HepG2 (cell line): Measurements from ENCODE around the gene TMEM121. TPM values are rescaled to one million over a fixed set of nuclear protein-coding genes. Genes with fewer than 3 reads are reported as not detected.
A peak's percentile ranks its signal among the peaks of the same experiment; 100 is the strongest.

Experiments
- AGO1 ChIP-seq: fragments of 200-400 bp; formaldehyde crosslinking; IDR thresholded peaks from 2 replicates; pipeline ENCODE4 v1.6.1; 2017; ENCODE audit warnings: mild to moderate bottlenecking, low read depth, low read length, moderate library complexity; ENCODE audit not compliant: poor library complexity, severe bottlenecking
- ARID4A ChIP-seq: sonication (generic); formaldehyde crosslinking; IDR thresholded peaks from 2 replicates; pipeline ENCODE4 v1.5.0; 2020; ENCODE audit warnings: mild to moderate bottlenecking, missing genetic modification reagents, borderline replicate concordance
- FOXK1 ChIP-seq: sonication (generic); formaldehyde crosslinking; IDR thresholded peaks from 2 replicates; pipeline ENCODE4 v1.4.0; 2020; ENCODE audit warnings: low read depth, missing genetic modification reagents, borderline replicate concordance
- HDAC1 ChIP-seq: sonication (generic); formaldehyde crosslinking; IDR thresholded peaks from 2 replicates; pipeline ENCODE4 v1.5.1; 2020; ENCODE audit warnings: mild to moderate bottlenecking, missing genetic modification reagents
- HMG20B ChIP-seq: conservative IDR thresholded peaks from 2 replicates; pipeline ENCODE4 v1.6.1; 2016; ENCODE audit warnings: missing genetic modification reagents, missing compliant biosample characterization
- HNF4G ChIP-seq, 2 experiments: sonication (generic) in 1 of 2; formaldehyde crosslinking in 1 of 2; IDR thresholded peaks; 2 replicates each; pipeline versions ENCODE4 v1.4.0 to v1.6.1; 2011 to 2020; ENCODE audit warnings: borderline replicate concordance in 2 of 2, low read depth in 2 of 2, mild to moderate bottlenecking in 2 of 2, low read length in 1 of 2, missing genetic modification reagents in 1 of 2, moderate library complexity in 1 of 2
- HOXD1 ChIP-seq: sonication (generic); formaldehyde crosslinking; IDR thresholded peaks from 2 replicates; pipeline ENCODE4 v1.5.0; 2020; ENCODE audit warnings: missing genetic modification reagents
- ISL2 ChIP-seq: sonication (generic); formaldehyde crosslinking; IDR thresholded peaks from 2 replicates; pipeline ENCODE4 v1.5.0; 2020; ENCODE audit warnings: missing genetic modification reagents
- MBD4 ChIP-seq: IDR thresholded peaks from 2 replicates; pipeline ENCODE4 v1.6.1; 2012; ENCODE audit warnings: low read length, inconsistent platforms, borderline replicate concordance
- ZBED4 ChIP-seq: sonication (generic); formaldehyde crosslinking; IDR thresholded peaks from 2 replicates; pipeline ENCODE4 v1.4.0; 2020; ENCODE audit warnings: missing genetic modification reagents, borderline replicate concordance
- ZBTB1 ChIP-seq: sonication (generic); formaldehyde crosslinking; IDR thresholded peaks from 2 replicates; pipeline ENCODE4 v1.4.0; 2020; ENCODE audit warnings: missing genetic modification reagents, borderline replicate concordance
- ZBTB2 ChIP-seq: sonication (generic); formaldehyde crosslinking; IDR thresholded peaks from 2 replicates; pipeline ENCODE4 v1.8.0; 2022; ENCODE audit warnings: low read depth, missing genetic modification reagents
- ZNF431 ChIP-seq: sonication (generic); formaldehyde crosslinking; IDR thresholded peaks from 2 replicates; pipeline ENCODE4 v1.9.0; 2022; ENCODE audit warnings: missing genetic modification reagents, low read depth, mild to moderate bottlenecking, borderline replicate concordance
- ZNF691 ChIP-seq: sonication (generic); formaldehyde crosslinking; IDR thresholded peaks from 2 replicates; pipeline ENCODE4 v1.4.0; 2020; ENCODE audit warnings: missing genetic modification reagents, low read depth, mild to moderate bottlenecking, borderline replicate concordance
- ZNF792 ChIP-seq: IDR thresholded peaks from 2 replicates; pipeline ENCODE4 v1.6.1; 2016
- ZNF83 ChIP-seq: sonication (generic); formaldehyde crosslinking; IDR thresholded peaks from 2 replicates; pipeline ENCODE4 v1.4.0; 2020; ENCODE audit warnings: missing genetic modification reagents, mild to moderate bottlenecking, borderline replicate concordance
- polyA plus RNA-seq, 8 experiments: library from polyadenylated mRNA; depleted of rRNA in 3 of 8; stranded (reverse) in 7 of 8; unstranded in 1 of 8; fragments of >200 nt; fragmentation: Illumina TruSeq in 4 of 8; extraction: Trizol in 4 of 8; gene quantifications; 2 replicates each; pipeline versions ENCODE4 v1.2.1 to v1.2.3, GENCODE V29; 2011 to 2016; ENCODE audit warnings: low read depth in 4 of 8, missing spikeins in 1 of 8, mixed read lengths in 1 of 8; ENCODE audit not compliant: insufficient read depth in 1 of 8
- total RNA-seq, 5 experiments: library from RNA; depleted of rRNA; stranded (reverse); fragments of >200 nt; fragmentation: Illumina TruSeq; extraction: Trizol; gene quantifications; 2 replicates each; pipeline ENCODE4 v1.2.3, GENCODE V29; 2016; ENCODE audit warnings: low read depth in 1 of 5

TMEM121 gene
- total and polyA plus RNA-seq, 2 of the 13 experiments (the other 11 are each of a cell fraction or from before 2014, with no cell fraction given): 6.6 to 19.0 TPM

- TF ChIP-seq ZBTB2 (CRISPR knock-in tag) (0 out of 2 replicates have a peak, but pooled peaks have one; percentile 36), FOXK1 (CRISPR knock-in tag) (peak; percentile 44; the same call in 1 of the 2 replicates), ZNF431 (CRISPR knock-in tag) (no peak), HDAC1 (CRISPR knock-in tag) (peak; percentile 53), MBD4 (no peak), HNF4G (IDR thresholded peaks at IDR 0.05; ENCODE audit: borderline replicate concordance, low read depth, low read length) (no peak), HNF4G (CRISPR knock-in tag; IDR thresholded peaks at IDR 0.05; ENCODE audit: borderline replicate concordance, low read depth) (no peak), ISL2 (CRISPR knock-in tag) (0 out of 2 replicates have a peak, but pooled peaks have one; percentile 22), ZNF792 (CRISPR knock-in tag) (0 out of 2 replicates have a peak, but pooled peaks have one; percentile 60), HOXD1 (CRISPR knock-in tag) (0 out of 2 replicates have a peak, but pooled peaks have one; percentile 6), ZBTB1 (CRISPR knock-in tag) (no peak), ARID4A (CRISPR knock-in tag) (peak; percentile 53; the same call in 1 of the 2 replicates), ZNF83 (no peak), ZNF691 (CRISPR knock-in tag) (0 out of 2 replicates have a peak, but pooled peaks have one; percentile 60), ZBED4 (CRISPR knock-in tag) (peak; percentile 72; the same call in 1 of the 2 replicates), HMG20B (CRISPR knock-in tag) (0 out of 2 replicates have a peak, but pooled peaks have one; percentile 37), AGO1 (peak; percentile 79)
These were observed 40.6 kb upstream of the TMEM121 start (continued) for GRCh38 chr14:105485739-105486162.
